ENCODE measurements around the gene ZNF555. TPM values are rescaled to one million over a fixed set of nuclear protein-coding genes. Genes with fewer than 3 reads are reported as not detected.
A peak's percentile ranks its signal among the peaks of the same experiment; 100 is the strongest.

Gene ZNF555
- total RNA-seq, 4 donors from 2014 or later, result 4.6 to 22.7 (median 17.7) TPM

GRCh38 chr19:2827840-2828489 is 13.3 kb upstream of the ZNF555 start:
- Histone ChIP-seq H3K36me3 (no peaks in the 10 kb centered on the region), H3K4me3 (no peak overlapping the region), H3K4me1 (no peaks in the 10 kb centered on the region), H3K27ac (no peak overlapping the region), H3K9me3 (peaks cover 0 to 5% of the 10 kb centered on the region in 2 donors), H3K27me3 (no peaks in the 10 kb centered on the region)
- no peak for DNase-seq
- intact Hi-C loops (cut with DNase I; ENCODE audit: low total_unique reads), result no loop called here
- TF ChIP-seq POLR2A (IDR thresholded peaks at IDR 0.05) (no peak), CTCF (IDR thresholded peaks at IDR 0.05) (no peak)

GRCh38 chr19:2834294-2834871 is 6.9 kb upstream of the ZNF555 start:
- H3K4me3 ChIP-seq, result no peak overlapping the region
- H3K36me3 ChIP-seq, result no peaks in the 10 kb centered on the region
- no peak overlapping the region for H3K27ac ChIP-seq
- no peak for DNase-seq
- no peaks in the 10 kb centered on the region for H3K27me3 ChIP-seq
- intact Hi-C loops (cut with DNase I; ENCODE audit: low total_unique reads), result no loop called here
- H3K9me3 ChIP-seq, result peaks cover 0 to 25% of the 10 kb centered on the region in 2 donors
- TF ChIP-seq CTCF (IDR thresholded peaks at IDR 0.05) (no peak), POLR2A (IDR thresholded peaks at IDR 0.05) (no peak)
- H3K4me1 ChIP-seq, result no peaks in the 10 kb centered on the region

- intact Hi-C loops (cut with DNase I; ENCODE audit: low total_unique reads), result no loop called here
- Histone ChIP-seq H3K9me3 (peaks cover 0 to 24% of the 10 kb centered on the region in 2 donors), H3K27me3 (no peaks in the 10 kb centered on the region), H3K4me1 (no peaks in the 10 kb centered on the region), H3K4me3 (no peak overlapping the region), H3K36me3 (no peaks in the 10 kb centered on the region), H3K27ac (no peak overlapping the region)
- TF ChIP-seq CTCF (IDR thresholded peaks at IDR 0.05), result no peak
- no peak for TF ChIP-seq POLR2A (IDR thresholded peaks at IDR 0.05)
- no peak for DNase-seq
Observed at GRCh38 chr19:2837430-2837829, 3.8 kb upstream of the ZNF555 start.

- Histone ChIP-seq H3K27ac (peak overlapping the region; percentile 69 to 81), H3K36me3 (no peaks in the 10 kb centered on the region), H3K9me3 (no peaks in the 10 kb centered on the region), H3K4me3 (peak overlapping the region; percentile 89 to 94), H3K27me3 (no peaks in the 10 kb centered on the region), H3K4me1 (no peaks in the 10 kb centered on the region)
- no peak for DNase-seq
- TF ChIP-seq POLR2A (IDR thresholded peaks at IDR 0.05) (no peak), CTCF (IDR thresholded peaks at IDR 0.05) (no peak)
- intact Hi-C loops (cut with DNase I; ENCODE audit: low total_unique reads), result no loop called here
Observed at GRCh38 chr19:2841855-2842574, 740 bp downstream of the ZNF555 start.

- Histone ChIP-seq H3K27me3 (no peaks in the 10 kb centered on the region), H3K27ac (no peak overlapping the region), H3K9me3 (peaks cover 0 to 2% of the 10 kb centered on the region in 2 donors), H3K4me1 (no peaks in the 10 kb centered on the region), H3K4me3 (no peak overlapping the region), H3K36me3 (no peaks in the 10 kb centered on the region)
- TF ChIP-seq POLR2A (IDR thresholded peaks at IDR 0.05), result no peak
- no peak for TF ChIP-seq CTCF (IDR thresholded peaks at IDR 0.05)
- DNase-seq, result no peak
- intact Hi-C loops (cut with DNase I; ENCODE audit: low total_unique reads), result no loop called here
Observed at GRCh38 chr19:2845107-2845506, 3.8 kb downstream of the ZNF555 start.

Data from uterus (tissue), 4 donors.